HG02884 (cell line): ENCODE results near the gene PPP1R10.

Experiments used
- ATAC-seq: cut with Tn5 transposase; IDR thresholded peaks from one replicate; pipeline ENCODE4 v1.9.1; 2021; ENCODE audit warnings: mild to moderate bottlenecking, moderate library complexity; ENCODE audit not compliant: unreplicated experiment

The PPP1R10 gene

GRCh38 chr6:30557683-30557981, 59.4 kb downstream of the PPP1R10 start:
- no peak for ATAC-seq

GRCh38 chr6:30556906-30557682, 59.9 kb downstream of the PPP1R10 start, which contains the start of gene PRR3:
PRR3 (plus strand) TSS chr6:30557295; CDS start chr6:30557345, 50 bp downstream.
- ATAC-seq, result peak; percentile 55

- ATAC-seq, result peak; percentile 76
Measured at GRCh38 chr6:30556066-30556905, 60.8 kb downstream of the PPP1R10 start, which contains the start of gene GNL1. GNL1 (minus strand) TSS chr6:30556489; CDS start chr6:30556203, 286 bp downstream.

GRCh38 chr6:30555816-30556065, 61.3 kb downstream of the PPP1R10 start:
- ATAC-seq, result no peak

GRCh38 chr6:30554962-30555815, 61.9 kb downstream of the PPP1R10 start:
- ATAC-seq, result no peak

- no peak for ATAC-seq
Measured at GRCh38 chr6:30554404-30554803, 62.6 kb downstream of the PPP1R10 start.
